ENCODE measurements around the gene CARNS1. TPM values are rescaled to one million over a fixed set of nuclear protein-coding genes. Genes with fewer than 3 reads are reported as not detected.
A peak's percentile ranks its signal among the peaks of the same experiment; 100 is the strongest.

Gene CARNS1
- total and polyA plus RNA-seq, 2 of the 8 experiments (the other 6 are each of a cell fraction or from before 2014, with no cell fraction given) = 0.82 to 1.1 TPM

DNA sequence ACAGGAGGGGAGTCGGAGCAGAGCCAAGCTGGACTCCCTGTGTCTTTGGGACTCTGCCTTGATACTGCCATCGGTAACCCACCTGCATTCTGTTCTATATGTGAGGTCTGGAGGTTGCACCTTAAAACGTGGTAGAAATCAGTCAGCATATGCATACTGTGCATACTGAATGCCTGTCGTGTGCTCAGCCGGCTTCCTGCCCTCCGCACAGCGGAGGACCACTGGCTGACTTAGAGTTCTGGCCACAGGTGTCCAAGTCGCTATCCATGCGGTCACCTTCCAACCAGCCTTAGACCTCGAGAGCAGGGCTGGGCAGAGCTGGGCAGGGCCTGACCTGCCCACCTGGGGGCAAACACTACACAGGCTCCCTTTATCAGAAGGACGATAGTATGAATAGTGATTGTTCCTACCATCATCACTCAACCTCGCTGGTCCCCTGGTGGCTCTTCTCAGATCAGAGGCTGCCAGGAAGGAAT is 7.8 kb upstream of the CARNS1 start:
- no peak for FAIRE-seq
- CTCF ChIA-PET (ENCODE audit: partially characterized antibody) = interaction anchor here (0.5 to 1.2 kb wide), 6 partner anchors 9 to 146 kb away, joined by 3 to 6 read pairs (median 4); no protein-coding TSS in a partner anchor
- Histone ChIP-seq H3K27ac (ENCODE audit: low read depth, low read length) (no peak overlapping the region), H2BK15ac (ENCODE audit: low read length) (0 out of 2 replicates have a peak overlapping the region, but pooled peaks have one; percentile 46), H3K4ac (replicated peaks; ENCODE audit: insufficient read length, low read depth, low read length) (no peak overlapping the region), H3K36me3 (ENCODE audit: control insufficient read depth in 2 of 4, insufficient read depth in 4 of 4, low read length in 3 of 4) (no peaks in the 10 kb centered on the region), H3K23ac (ENCODE audit: insufficient read length) (no peak overlapping the region), H4K91ac (replicated peaks; ENCODE audit: insufficient read length, low read length) (no peak overlapping the region), H4K20me1 (replicated peaks in 1 of 2; ENCODE audit: control insufficient read depth in 1 of 2, insufficient read depth in 2 of 2, low read length in 2 of 2) (no peaks in the 10 kb centered on the region), H4K5ac (ENCODE audit: insufficient read length, low read depth, low read length) (no peak overlapping the region), H2BK20ac (ENCODE audit: low read length) (no peak overlapping the region), H4K8ac (ENCODE audit: extremely low read depth, insufficient read depth, low read length) (no peak overlapping the region), H3K4me1 (replicated peaks in 1 of 4; ENCODE audit: control insufficient read depth in 3 of 4, insufficient read depth in 4 of 4, low read length in 3 of 4) (peaks cover 0 to 11% (median 7%) of the 10 kb centered on the region in 4 experiments; a peak in 5 of 7 replicates), H2BK12ac (ENCODE audit: low read depth, low read length) (no peak overlapping the region), H2AK5ac (ENCODE audit: low read depth, low read length) (peak overlapping the region; percentile 1; the same call in 1 of the 2 replicates), H3K56ac (replicated peaks; ENCODE audit: insufficient read length, low read depth, low read length) (no peak overlapping the region), H3K23me2 (ENCODE audit: low read depth, low read length) (no peaks in the 10 kb centered on the region), H3K4me3 (ENCODE audit: extremely low read depth in 1 of 4, insufficient read depth in 2 of 4, low read depth in 3 of 4, low read length in 4 of 4) (no peak overlapping the region), H3K18ac (ENCODE audit: extremely low read depth, low read length) (no peak overlapping the region), H3K79me2 (ENCODE audit: control insufficient read depth in 1 of 2, insufficient read depth in 2 of 2, low read length in 2 of 2) (no peaks in the 10 kb centered on the region), H3K79me1 (ENCODE audit: low read depth, low read length) (no peaks in the 10 kb centered on the region), H2BK120ac (replicated peaks; ENCODE audit: low read depth, low read length) (no peak overlapping the region), H3K27me3 (replicated peaks in 1 of 4; ENCODE audit: control insufficient read depth in 3 of 4, extremely low read depth in 1 of 4, insufficient read depth in 3 of 4, low read length in 3 of 4) (peaks cover 0 to 15% (median 5%) of the 10 kb centered on the region in 4 experiments; a peak in 3 of 7 replicates), H2AFZ (ENCODE audit: low read length) (no peak overlapping the region), H3K14ac (ENCODE audit: insufficient read length) (no peak overlapping the region), H3K4me2 (ENCODE audit: insufficient read depth in 1 of 2, low read depth in 2 of 2, low read length in 2 of 2) (no peak overlapping the region), H3K9me3 (ENCODE audit: insufficient read depth in 2 of 2, low read depth in 1 of 2, low read length in 1 of 2) (no peaks in the 10 kb centered on the region), H3K9ac (replicated peaks in 1 of 4; ENCODE audit: extremely low read depth in 1 of 4, low read depth in 3 of 4, low read length in 3 of 4) (no peak overlapping the region), H2BK5ac (ENCODE audit: low read depth, low read length) (0 out of 2 replicates have a peak overlapping the region, but pooled peaks have one; percentile 24)
- TF ChIP-seq TAF7 (optimal IDR thresholded peaks at IDR 0.05; ENCODE audit: borderline replicate concordance, low read depth, low read length) (no peak), POU5F1 (IDR thresholded peaks at IDR 0.05; ENCODE audit: low read depth, low read length) (no peak), JUND (IDR thresholded peaks at IDR 0.05; ENCODE audit: low read length) (no peak), SP1 (IDR thresholded peaks at IDR 0.05; ENCODE audit: low read depth, low read length) (no peak), ASH2L (IDR thresholded peaks at IDR 0.05; ENCODE audit: low read length) (no peak), NRF1 (IDR thresholded peaks at IDR 0.05; ENCODE audit: low read depth, low read length) (no peak), SIN3A (conservative IDR thresholded peaks at IDR 0.05 in 1 of 2, IDR thresholded peaks at IDR 0.05 in 1 of 2; ENCODE audit: low read depth in 1 of 2, low read length in 2 of 2) (no peak), SIX5 (IDR thresholded peaks at IDR 0.05; ENCODE audit: low read depth, low read length) (no peak), CHD1 (IDR thresholded peaks at IDR 0.05; ENCODE audit: low read depth, low read length) (no peak)
- WGBS, 2 experiments (ENCODE audit: extremely low coverage in 1 of 2, insufficient coverage in 1 of 2, insufficient read length in 1 of 2, insufficient replicate concordance in 2 of 2, low coverage in 1 of 2, low lambda C conversion rate in 2 of 2, missing lambda C conversion rate in 1 of 2) = 79% methylated on average over 12 of the region's 12 CpGs; no CpG with 5 or more reads in 1 of the 2 experiments
- no peak for DNase-seq (ENCODE audit: low read depth in 1 of 2, low spot score in 2 of 2)
- POLR2A ChIA-PET (ENCODE audit: partially characterized antibody) = interaction anchor here (0.9 to 1.9 kb wide), 11 partner anchors 10 to 119 kb away, joined by 3 to 8 read pairs (median 3); partner anchors contain the start of genes ANKRD13D, POLD4, PTPRCAP and RAD9A
